ENCODE results near the gene RNF150. TPM values are rescaled to one million over a fixed set of nuclear protein-coding genes. Genes with fewer than 3 reads are reported as not detected.

RNF150 gene
- total RNA-seq, 1 experiment from 2014 or later, result 2.7 TPM

- Histone ChIP-seq H3K27me3 (replicated peaks; ENCODE audit: insufficient read depth, low read depth, low read length, poor library complexity) (peaks cover 5% of the 10 kb centered on the region), H3K4me3 (ENCODE audit: low read depth, low read length, poor library complexity, severe bottlenecking) (no peak overlapping the region), H3K4me1 (ENCODE audit: insufficient read depth, low read length, poor library complexity, severe bottlenecking) (no peaks in the 10 kb centered on the region), H3K36me3 (ENCODE audit: insufficient read depth, low read length, poor library complexity, severe bottlenecking) (no peaks in the 10 kb centered on the region), H3K27ac (ENCODE audit: low read depth, low read length, poor library complexity, severe bottlenecking) (no peak overlapping the region), H3K9me3 (ENCODE audit: low read depth, low read length, poor library complexity, severe bottlenecking) (no peaks in the 10 kb centered on the region)
- ChIA-PET POLR2A (ENCODE audit: low non-redundant PET) (no interaction called here), CTCF (no interaction called here)
- DNase-seq (ENCODE audit: low spot score), result no peak
- BruUV-seq (replicated peaks), result no TSS peak
- intact Hi-C loops (cut with micrococcal nuclease; ENCODE audit: unreplicated experiment), result loop anchor here (10.0 kb wide), 1 partner anchor 1931 kb away; no protein-coding TSS in a partner anchor
- TF ChIP-seq EZH2 (IDR thresholded peaks at IDR 0.05; ENCODE audit: borderline replicate concordance, low read depth, low read length, poor library complexity, severe bottlenecking), result no peak
- TF ChIP-seq, protein P1, sequence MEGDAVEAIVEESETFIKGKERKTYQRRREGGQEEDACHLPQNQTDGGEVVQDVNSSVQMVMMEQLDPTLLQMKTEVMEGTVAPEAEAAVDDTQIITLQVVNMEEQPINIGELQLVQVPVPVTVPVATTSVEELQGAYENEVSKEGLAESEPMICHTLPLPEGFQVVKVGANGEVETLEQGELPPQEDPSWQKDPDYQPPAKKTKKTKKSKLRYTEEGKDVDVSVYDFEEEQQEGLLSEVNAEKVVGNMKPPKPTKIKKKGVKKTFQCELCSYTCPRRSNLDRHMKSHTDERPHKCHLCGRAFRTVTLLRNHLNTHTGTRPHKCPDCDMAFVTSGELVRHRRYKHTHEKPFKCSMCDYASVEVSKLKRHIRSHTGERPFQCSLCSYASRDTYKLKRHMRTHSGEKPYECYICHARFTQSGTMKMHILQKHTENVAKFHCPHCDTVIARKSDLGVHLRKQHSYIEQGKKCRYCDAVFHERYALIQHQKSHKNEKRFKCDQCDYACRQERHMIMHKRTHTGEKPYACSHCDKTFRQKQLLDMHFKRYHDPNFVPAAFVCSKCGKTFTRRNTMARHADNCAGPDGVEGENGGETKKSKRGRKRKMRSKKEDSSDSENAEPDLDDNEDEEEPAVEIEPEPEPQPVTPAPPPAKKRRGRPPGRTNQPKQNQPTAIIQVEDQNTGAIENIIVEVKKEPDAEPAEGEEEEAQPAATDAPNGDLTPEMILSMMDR (conservative IDR thresholded peaks at IDR 0.05; ENCODE audit: low read depth, low read length), result no peak
Observed at GRCh38 chr4:141153751-141154510, 20.7 kb upstream of the RNF150 start.

DNA sequence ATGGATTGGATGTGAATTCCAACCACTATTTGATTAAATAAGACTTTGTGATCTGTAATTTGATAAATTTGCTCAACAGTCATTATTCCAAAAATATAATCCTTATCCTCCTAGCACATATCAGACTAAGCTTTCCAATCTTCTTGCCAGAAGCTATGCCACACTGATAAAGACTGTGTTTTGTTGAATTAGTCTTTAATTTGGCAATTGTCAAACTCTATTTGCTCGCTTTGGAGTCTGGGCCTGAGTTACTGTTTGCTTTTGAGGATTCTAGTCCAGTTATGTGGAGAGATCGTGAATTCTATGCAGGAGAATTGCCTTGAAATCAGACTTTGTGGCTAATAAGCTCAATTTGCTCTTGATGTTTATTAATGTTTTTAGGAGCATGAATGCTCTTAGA is 10.9 kb upstream of the RNF150 start:
- intact Hi-C loops (cut with micrococcal nuclease; ENCODE audit: unreplicated experiment), result no loop called here
- Histone ChIP-seq H3K36me3 (ENCODE audit: insufficient read depth, low read length, poor library complexity, severe bottlenecking) (no peaks in the 10 kb centered on the region), H3K27ac (ENCODE audit: low read depth, low read length, poor library complexity, severe bottlenecking) (no peak overlapping the region), H3K4me1 (ENCODE audit: insufficient read depth, low read length, poor library complexity, severe bottlenecking) (no peaks in the 10 kb centered on the region), H3K9me3 (ENCODE audit: low read depth, low read length, poor library complexity, severe bottlenecking) (no peaks in the 10 kb centered on the region), H3K4me3 (ENCODE audit: low read depth, low read length, poor library complexity, severe bottlenecking) (no peak overlapping the region), H3K27me3 (replicated peaks; ENCODE audit: insufficient read depth, low read depth, low read length, poor library complexity) (no peaks in the 10 kb centered on the region)
- ChIA-PET CTCF (interaction anchor here (0.6 kb wide), 1 partner anchor 982 kb away, joined by 3 read pairs; no protein-coding TSS in a partner anchor), POLR2A (ENCODE audit: low non-redundant PET) (no interaction called here)
- no TSS peak for BruUV-seq (replicated peaks)
- TF ChIP-seq, protein P1 (conservative IDR thresholded peaks at IDR 0.05; ENCODE audit: low read depth, low read length), result no peak
- DNase-seq (ENCODE audit: low spot score), result no peak

DNA sequence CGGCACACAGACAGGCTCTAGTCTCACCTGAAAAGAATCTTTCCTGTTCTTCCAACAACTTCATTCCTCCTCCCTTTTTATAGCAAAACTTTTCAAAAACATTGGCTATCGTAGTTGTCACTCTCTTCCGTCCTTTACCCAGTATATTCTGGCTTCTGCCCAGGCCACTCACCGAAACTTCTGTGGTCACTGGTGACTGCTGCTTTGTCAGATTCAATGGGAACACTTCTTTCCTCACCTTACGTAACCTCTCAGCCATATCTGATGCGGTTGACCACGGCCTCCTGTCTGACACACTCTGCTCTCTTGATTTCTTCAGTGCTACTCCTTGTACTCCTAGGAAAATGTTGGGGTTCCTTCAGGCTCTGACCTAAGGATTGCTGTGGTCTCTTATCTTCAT is 9.2 kb upstream of the RNF150 start:
- intact Hi-C loops (cut with micrococcal nuclease; ENCODE audit: unreplicated experiment), result no loop called here
- Histone ChIP-seq H3K36me3 (ENCODE audit: insufficient read depth, low read length, poor library complexity, severe bottlenecking) (no peaks in the 10 kb centered on the region), H3K4me1 (ENCODE audit: insufficient read depth, low read length, poor library complexity, severe bottlenecking) (no peaks in the 10 kb centered on the region), H3K27me3 (replicated peaks; ENCODE audit: insufficient read depth, low read depth, low read length, poor library complexity) (peaks cover under 1% of the 10 kb centered on the region), H3K27ac (ENCODE audit: low read depth, low read length, poor library complexity, severe bottlenecking) (no peak overlapping the region), H3K9me3 (ENCODE audit: low read depth, low read length, poor library complexity, severe bottlenecking) (no peaks in the 10 kb centered on the region), H3K4me3 (ENCODE audit: low read depth, low read length, poor library complexity, severe bottlenecking) (no peak overlapping the region)
- ChIA-PET CTCF (no interaction called here), POLR2A (ENCODE audit: low non-redundant PET) (no interaction called here)
- TF ChIP-seq, protein P1 (conservative IDR thresholded peaks at IDR 0.05; ENCODE audit: low read depth, low read length), result no peak
- no peak for TF ChIP-seq EZH2 (IDR thresholded peaks at IDR 0.05; ENCODE audit: borderline replicate concordance, low read depth, low read length, poor library complexity, severe bottlenecking)
- DNase-seq (ENCODE audit: low spot score), result no peak
- no TSS peak for BruUV-seq (replicated peaks)

Data from A673 (cell line).